Kidney epithelial cell (primary cell): ENCODE measurements around the gene OSBPL9. TPM values are rescaled to one million over a fixed set of nuclear protein-coding genes. Genes with fewer than 3 reads are reported as not detected.

Experiments used
- DNase-seq: peaks from one replicate; pipeline ENCODE4 v3.0.0-alpha.2; 2010; ENCODE audit warnings: low read depth
- H3K27me3 ChIP-seq: 2 replicates; pipeline ENCODE4 v1.6.0; 2011; ENCODE audit warnings: low read length; ENCODE audit not compliant: control insufficient read depth, insufficient read depth
- H3K36me3 ChIP-seq: 2 replicates; pipeline ENCODE4 v1.5.1; 2011; ENCODE audit warnings: low read length; ENCODE audit not compliant: control insufficient read depth, insufficient read depth
- H3K4me3 ChIP-seq: 2 replicates; pipeline ENCODE4 v1.5.1; 2011; ENCODE audit warnings: low read depth, mild to moderate bottlenecking, control low read depth, low read length
- total RNA-seq: library from RNA; depleted of rRNA; stranded (reverse); fragments of >200 nt; gene quantifications from 2 replicates; pipeline ENCODE4 v1.2.3, GENCODE V29; 2015
- TF ChIP-seq, protein P1 (sequence below): IDR thresholded peaks from 2 replicates; pipeline ENCODE4 v1.5.1; 2011; ENCODE audit warnings: mild to moderate bottlenecking, moderate library complexity, low read length, control low read depth, inconsistent platforms; ENCODE audit not compliant: insufficient read depth, poor library complexity, severe bottlenecking

The OSBPL9 gene
- total RNA-seq, 1 donor from 2014 or later: 94.1 TPM

DNA sequence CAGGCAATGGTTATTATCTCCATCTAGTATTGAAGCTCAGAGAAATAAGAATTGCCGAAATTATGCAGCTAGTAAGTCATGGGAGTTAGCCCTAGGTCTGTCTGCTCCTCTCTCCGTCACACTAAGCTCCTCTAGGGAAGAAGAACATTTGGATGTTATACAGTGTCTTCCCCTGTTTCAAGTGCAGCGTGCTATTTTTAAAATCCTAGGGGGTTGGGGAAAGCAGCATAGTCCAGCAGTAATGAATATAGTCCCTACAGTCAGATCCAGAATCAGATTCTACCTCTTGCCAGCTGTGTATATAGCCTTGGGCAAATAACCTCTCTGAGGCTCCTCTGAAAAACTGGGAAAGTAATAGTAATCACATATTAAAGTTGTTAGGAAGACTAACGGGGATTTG is 44.5 kb upstream of the OSBPL9 start:
- H3K4me3 ChIP-seq: no peak overlapping the region
- DNase-seq: no peak
- H3K27me3 ChIP-seq: no peaks in the 10 kb centered on the region
- TF ChIP-seq, protein P1, sequence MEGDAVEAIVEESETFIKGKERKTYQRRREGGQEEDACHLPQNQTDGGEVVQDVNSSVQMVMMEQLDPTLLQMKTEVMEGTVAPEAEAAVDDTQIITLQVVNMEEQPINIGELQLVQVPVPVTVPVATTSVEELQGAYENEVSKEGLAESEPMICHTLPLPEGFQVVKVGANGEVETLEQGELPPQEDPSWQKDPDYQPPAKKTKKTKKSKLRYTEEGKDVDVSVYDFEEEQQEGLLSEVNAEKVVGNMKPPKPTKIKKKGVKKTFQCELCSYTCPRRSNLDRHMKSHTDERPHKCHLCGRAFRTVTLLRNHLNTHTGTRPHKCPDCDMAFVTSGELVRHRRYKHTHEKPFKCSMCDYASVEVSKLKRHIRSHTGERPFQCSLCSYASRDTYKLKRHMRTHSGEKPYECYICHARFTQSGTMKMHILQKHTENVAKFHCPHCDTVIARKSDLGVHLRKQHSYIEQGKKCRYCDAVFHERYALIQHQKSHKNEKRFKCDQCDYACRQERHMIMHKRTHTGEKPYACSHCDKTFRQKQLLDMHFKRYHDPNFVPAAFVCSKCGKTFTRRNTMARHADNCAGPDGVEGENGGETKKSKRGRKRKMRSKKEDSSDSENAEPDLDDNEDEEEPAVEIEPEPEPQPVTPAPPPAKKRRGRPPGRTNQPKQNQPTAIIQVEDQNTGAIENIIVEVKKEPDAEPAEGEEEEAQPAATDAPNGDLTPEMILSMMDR: no peak
- no peaks in the 10 kb centered on the region for H3K36me3 ChIP-seq

DNA sequence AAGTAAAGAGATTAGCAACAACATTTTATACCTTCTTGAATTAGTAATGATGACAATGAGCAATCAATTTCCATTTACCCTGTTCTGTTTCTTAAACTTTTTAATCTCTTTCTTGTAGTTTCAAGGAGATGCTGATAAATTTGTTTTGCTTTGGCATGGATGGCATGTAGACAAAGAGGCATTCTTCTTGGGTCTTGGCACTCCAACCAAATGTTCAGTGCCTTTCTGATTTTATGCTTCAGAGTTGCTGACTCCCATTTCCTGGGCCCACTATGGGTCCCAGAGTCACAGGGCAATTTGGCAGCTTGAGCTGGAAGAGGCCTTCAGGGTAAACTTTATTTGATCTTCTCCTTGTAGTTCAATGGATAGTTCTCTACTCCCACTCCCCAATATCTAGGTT is 42.1 kb upstream of the OSBPL9 start:
- no peaks in the 10 kb centered on the region for H3K36me3 ChIP-seq
- no peak for DNase-seq

DNA sequence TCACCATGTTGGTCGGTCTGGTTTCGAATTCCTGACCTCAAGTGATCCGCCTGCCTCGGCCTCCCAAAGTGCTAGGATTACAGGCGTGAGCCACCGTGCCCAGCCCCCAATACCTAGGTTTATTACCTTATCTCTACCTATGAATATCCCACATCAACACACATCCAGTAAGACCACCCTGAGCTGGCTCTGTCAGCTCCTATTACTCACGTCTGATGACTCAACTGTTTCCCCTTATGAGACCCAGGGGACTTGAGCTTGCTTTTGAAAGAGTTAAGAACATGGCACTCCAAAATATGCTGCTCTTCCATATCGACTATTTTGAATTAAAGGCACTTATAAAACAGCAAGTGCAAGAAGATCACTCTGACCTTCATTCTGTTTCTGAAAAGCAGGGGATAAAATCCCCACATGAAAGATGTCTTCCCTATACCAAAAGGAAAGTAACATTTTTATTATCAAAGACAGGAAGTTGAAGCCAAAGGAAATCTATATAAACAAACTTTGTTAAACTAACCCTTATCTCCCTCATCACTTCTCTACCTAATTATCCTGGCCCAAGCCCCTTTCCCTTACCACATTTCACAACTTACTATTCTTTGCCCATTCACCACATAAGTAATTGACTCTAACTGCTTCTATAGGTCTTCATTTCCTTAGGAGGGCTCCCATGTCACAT is 41.3 kb upstream of the OSBPL9 start:
- TF ChIP-seq, protein P1: no peak
- Histone ChIP-seq H3K27me3 (no peaks in the 10 kb centered on the region), H3K36me3 (no peaks in the 10 kb centered on the region), H3K4me3 (no peak overlapping the region)
- DNase-seq: no peak

More for the DNA sequence above, 42.1 kb upstream of the OSBPL9 start:
- Histone ChIP-seq H3K4me3 (no peak overlapping the region), H3K27me3 (no peaks in the 10 kb centered on the region)
- TF ChIP-seq, protein P1: no peak

DNA sequence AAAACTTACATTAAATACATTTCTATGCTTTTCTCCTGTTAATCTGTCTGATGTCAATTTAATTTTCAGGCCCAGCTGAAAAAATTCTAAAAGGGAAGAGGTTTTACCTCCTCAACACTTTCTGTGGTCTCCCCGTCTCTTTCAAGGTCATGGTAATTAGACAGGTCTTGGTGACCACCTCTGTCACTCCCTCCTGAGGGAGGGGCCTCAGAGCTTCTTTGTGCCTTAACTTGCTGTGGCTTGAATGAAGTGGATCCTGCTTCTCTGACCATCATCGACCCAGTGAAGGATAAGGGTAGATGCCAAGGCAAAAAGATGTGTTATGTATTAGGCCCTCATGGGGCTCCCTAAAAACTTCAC is 40.8 kb upstream of the OSBPL9 start:
- no peak for DNase-seq
- TF ChIP-seq, protein P1: no peak

DNA sequence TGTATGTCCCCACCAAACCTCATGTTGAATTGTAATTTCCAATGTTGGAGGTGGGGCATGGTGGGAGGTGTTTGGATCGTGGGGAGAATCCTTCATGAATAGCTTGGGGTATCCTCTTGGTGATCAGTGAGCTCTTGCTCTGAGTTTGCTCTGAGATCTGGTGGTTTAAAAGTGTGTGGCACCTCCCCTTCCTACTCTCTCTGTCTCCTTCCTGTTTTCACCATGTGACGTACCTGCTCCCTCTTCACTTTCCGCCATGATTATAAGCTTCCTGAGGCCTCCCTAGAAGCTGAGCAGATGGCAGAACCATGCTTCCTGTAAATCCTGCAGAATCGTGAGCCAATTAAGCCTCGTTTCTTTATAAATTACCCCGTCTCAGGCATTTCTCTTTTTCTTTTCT is 40.0 kb upstream of the OSBPL9 start:
- no peak for DNase-seq
- TF ChIP-seq, protein P1: no peak
- H3K36me3 ChIP-seq: no peaks in the 10 kb centered on the region
- H3K27me3 ChIP-seq: no peaks in the 10 kb centered on the region
- H3K4me3 ChIP-seq: no peak overlapping the region

More for the DNA sequence above, 40.8 kb upstream of the OSBPL9 start:
- Histone ChIP-seq H3K27me3 (no peaks in the 10 kb centered on the region), H3K4me3 (no peak overlapping the region), H3K36me3 (no peaks in the 10 kb centered on the region)
